Cardiac septum (tissue), 1 donor: Measurements from ENCODE around the gene NIPSNAP3A. TPM values are rescaled to one million over a fixed set of nuclear protein-coding genes. Genes with fewer than 3 reads are reported as not detected.

ENCODE experiments used
- DNase-seq: peaks from one replicate; pipeline ENCODE4 v3.0.0-alpha.2; 2020; ENCODE audit warnings: low spot score
- intact Hi-C: fragments of 100-400 bp; cut with DNase I; formaldehyde crosslinking; loops from one replicate; pipeline ENCODE4 v1.14.0; 2022
- total RNA-seq: library from RNA; stranded (reverse); fragmentation: NEBNext Ultra II Directional; extraction: Animal tissue kit (Norgen Biotek cat#: 25700); gene quantifications from one replicate; pipeline ENCODE4 v1.2.1, GENCODE V29; 2021
- donor health status: DM: no; HTN: no; CAD: no.

Gene NIPSNAP3A
- total RNA-seq, 1 donor from 2014 or later, result 27.1 TPM

- DNase-seq, result no peak
Observed at GRCh38 chr9:104772714-104773510, 25.4 kb downstream of the NIPSNAP3A start.

GRCh38 chr9:104774132-104774531 is 26.6 kb downstream of the NIPSNAP3A start:
- no peak for DNase-seq
- intact Hi-C loops, result no loop called here

More at GRCh38 chr9:104772714-104773510, 25.4 kb downstream of the NIPSNAP3A start:
- intact Hi-C loops, result no loop called here

- intact Hi-C loops, result no loop called here
- no peak for DNase-seq
Observed at GRCh38 chr9:104774831-104775573, 27.5 kb downstream of the NIPSNAP3A start.

GRCh38 chr9:104775574-104775936 is 28.1 kb downstream of the NIPSNAP3A start:
- intact Hi-C loops, result no loop called here
- DNase-seq, result no peak

- intact Hi-C loops, result no loop called here
- DNase-seq, result no peak
Observed at GRCh38 chr9:104775976-104776375, 28.5 kb downstream of the NIPSNAP3A start.

- intact Hi-C loops, result no loop called here
- DNase-seq, result no peak
Observed at GRCh38 chr9:104776797-104777196, 29.3 kb downstream of the NIPSNAP3A start.

- intact Hi-C loops, result no loop called here
- DNase-seq, result no peak
Observed at GRCh38 chr9:104778802-104779201, 31.3 kb downstream of the NIPSNAP3A start.

- intact Hi-C loops, result no loop called here
Observed at GRCh38 chr9:104779334-104779733, 31.9 kb downstream of the NIPSNAP3A start.

GRCh38 chr9:104779946-104780535 is 32.6 kb downstream of the NIPSNAP3A start:
- no peak for DNase-seq
- intact Hi-C loops, result no loop called here

More at GRCh38 chr9:104779334-104779733, 31.9 kb downstream of the NIPSNAP3A start:
- no peak for DNase-seq

- intact Hi-C loops, result no loop called here
- no peak for DNase-seq
Observed at GRCh38 chr9:104780796-104781395, 33.4 kb downstream of the NIPSNAP3A start.

GRCh38 chr9:104783588-104783987 is 36.1 kb downstream of the NIPSNAP3A start:
- intact Hi-C loops, result no loop called here
- no peak for DNase-seq

GRCh38 chr9:104784098-104784497 is 36.6 kb downstream of the NIPSNAP3A start:
- no peak for DNase-seq
- intact Hi-C loops, result no loop called here

- intact Hi-C loops, result no loop called here
- DNase-seq, result no peak
Observed at GRCh38 chr9:104786293-104786692, 38.8 kb downstream of the NIPSNAP3A start.

GRCh38 chr9:104787306-104788015 is 40.0 kb downstream of the NIPSNAP3A start:
- intact Hi-C loops, result no loop called here
- no peak for DNase-seq

- intact Hi-C loops, result no loop called here
- DNase-seq, result no peak
Observed at GRCh38 chr9:104788251-104788650, 40.8 kb downstream of the NIPSNAP3A start.

GRCh38 chr9:104794070-104794469 is 46.6 kb downstream of the NIPSNAP3A start:
- intact Hi-C loops, result no loop called here
- DNase-seq, result no peak

- intact Hi-C loops, result no loop called here
- DNase-seq, result no peak
Observed at GRCh38 chr9:104795082-104795481, 47.6 kb downstream of the NIPSNAP3A start.

- intact Hi-C loops, result no loop called here
- DNase-seq, result no peak
Observed at GRCh38 chr9:104795857-104796256, 48.4 kb downstream of the NIPSNAP3A start.

GRCh38 chr9:104798209-104798995 is 50.9 kb downstream of the NIPSNAP3A start:
- intact Hi-C loops, result no loop called here
- no peak for DNase-seq
